Measurements from ENCODE around the gene ENDOG.

- TF ChIP-seq, protein P1, sequence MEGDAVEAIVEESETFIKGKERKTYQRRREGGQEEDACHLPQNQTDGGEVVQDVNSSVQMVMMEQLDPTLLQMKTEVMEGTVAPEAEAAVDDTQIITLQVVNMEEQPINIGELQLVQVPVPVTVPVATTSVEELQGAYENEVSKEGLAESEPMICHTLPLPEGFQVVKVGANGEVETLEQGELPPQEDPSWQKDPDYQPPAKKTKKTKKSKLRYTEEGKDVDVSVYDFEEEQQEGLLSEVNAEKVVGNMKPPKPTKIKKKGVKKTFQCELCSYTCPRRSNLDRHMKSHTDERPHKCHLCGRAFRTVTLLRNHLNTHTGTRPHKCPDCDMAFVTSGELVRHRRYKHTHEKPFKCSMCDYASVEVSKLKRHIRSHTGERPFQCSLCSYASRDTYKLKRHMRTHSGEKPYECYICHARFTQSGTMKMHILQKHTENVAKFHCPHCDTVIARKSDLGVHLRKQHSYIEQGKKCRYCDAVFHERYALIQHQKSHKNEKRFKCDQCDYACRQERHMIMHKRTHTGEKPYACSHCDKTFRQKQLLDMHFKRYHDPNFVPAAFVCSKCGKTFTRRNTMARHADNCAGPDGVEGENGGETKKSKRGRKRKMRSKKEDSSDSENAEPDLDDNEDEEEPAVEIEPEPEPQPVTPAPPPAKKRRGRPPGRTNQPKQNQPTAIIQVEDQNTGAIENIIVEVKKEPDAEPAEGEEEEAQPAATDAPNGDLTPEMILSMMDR (IDR thresholded peaks at IDR 0.05; ENCODE audit: low read depth, low read length) = peak; percentile 79
- no peak for TF ChIP-seq EZH2phosphoT487 (IDR thresholded peaks at IDR 0.05; ENCODE audit: low read depth)
Measured at GRCh38 chr9:128863647-128864046, 45.3 kb downstream of the ENDOG start.
